HCT116 (cell line): ENCODE measurements around the gene PARVA. TPM values are rescaled to one million over a fixed set of nuclear protein-coding genes. Genes with fewer than 3 reads are reported as not detected.

Experiments used
- ATAC-seq: fragments of 200-7000 bp; cut with Tn5 transposase; 2 replicates; pipeline ENCODE4 v1.9.1; 2020; ENCODE audit warnings: mild to moderate bottlenecking, moderate library complexity
- BruUV-seq: library from RNA; stranded (reverse); fragments of 400-500 nt; replicated peaks from 2 replicates; lab custom pipeline; 2021; lab: Mats Ljungman, UMichigan
- CTCF ChIA-PET: fragments of 300-600 bp; sonication (Branson Sonifier 250); formaldehyde crosslinking; loops from one replicate; lab custom pipeline; 2021; ENCODE audit warnings: antibody characterized with exemption; lab: Charles Lee
- POLR2A ChIA-PET: fragments of 300-600, 350-600 bp; sonication (Branson Sonifier 250); formaldehyde crosslinking; loops from one replicate; lab custom pipeline; 2021; ENCODE audit warnings: antibody characterized with exemption; lab: Charles Lee
- RAD21 ChIA-PET, 2 experiments: fragments of 300-600 bp; sonication (Branson Sonifier 250); formaldehyde crosslinking; loops; one replicate each; lab custom pipeline; 2023; ENCODE audit warnings: low total read pairs in 2 of 2; ENCODE audit not compliant: uncharacterized antibody in 2 of 2, unreplicated experiment in 2 of 2, low non-redundant PET in 1 of 2; lab: Charles Lee
- DNase-seq: peaks from one replicate; pipeline ENCODE4 v3.0.0-alpha.2; 2010; ENCODE audit warnings: low read depth, low spot score
- H2AFZ ChIP-seq: fragments of 200-600 bp; shearing (Covaris generic), sonication (generic); 2 replicates; pipeline ENCODE4 v1.6.1; 2017; ENCODE audit warnings: low read depth, mixed run types, mixed read lengths, antibody characterized with exemption, low read length; ENCODE audit not compliant: poor library complexity, severe bottlenecking
- H3K27ac ChIP-seq: 2 replicates; pipeline ENCODE4 v1.5.1; 2012; ENCODE audit warnings: low read depth, low read length
- H3K27me3 ChIP-seq: fragments of 200-600 bp; sonication (generic); 2 replicates; pipeline ENCODE4 v1.6.1; 2016; ENCODE audit warnings: mixed run types, low read length, mixed read lengths; ENCODE audit not compliant: insufficient read depth
- H3K36me3 ChIP-seq, 2 experiments: fragments of 200-500 bp in 1 of 2; fragments of 200-600 bp in 1 of 2; sonication (Bioruptor generic) in 1 of 2; sonication (generic) in 1 of 2; 2 replicates each; pipeline versions ENCODE4 v1.5.1 to v1.6.1; 2014 to 2016; ENCODE audit warnings: low read length in 2 of 2, inconsistent platforms in 1 of 2, mixed read lengths in 1 of 2, mixed run types in 1 of 2; ENCODE audit not compliant: insufficient read depth in 2 of 2, control insufficient read depth in 1 of 2
- H3K4me1 ChIP-seq, 2 experiments: fragments of 200-600 bp in 1 of 2; sonication (generic) in 1 of 2; 2 replicates each; pipeline versions ENCODE4 v1.5.1 to v1.6.1; 2012 to 2017; ENCODE audit warnings: low read length in 2 of 2, inconsistent platforms in 1 of 2, mild to moderate bottlenecking in 1 of 2, mixed read lengths in 1 of 2, mixed run types in 1 of 2, moderate library complexity in 1 of 2; ENCODE audit not compliant: insufficient read depth in 2 of 2, control insufficient read depth in 1 of 2
- H3K4me2 ChIP-seq: fragments of 200-600 bp; sonication (generic); 2 replicates; pipeline ENCODE4 v1.6.1; 2017; ENCODE audit warnings: mixed run types, low read length, mixed read lengths
- H3K4me3 ChIP-seq, 2 experiments: fragments of 200-600 bp in 1 of 2; sonication (generic) in 1 of 2; replicated peaks in 1 of 2; 2 replicates each; pipeline ENCODE4 v1.5.1; 2011 to 2016; ENCODE audit warnings: low read length in 2 of 2, control low read depth in 1 of 2, low read depth in 1 of 2, mild to moderate bottlenecking in 1 of 2, mixed read lengths in 1 of 2, mixed run types in 1 of 2
- H3K79me2 ChIP-seq: fragments of 200-600 bp; sonication (generic); 2 replicates; pipeline ENCODE4 v1.6.1; 2017; ENCODE audit warnings: mild to moderate bottlenecking, mixed run types, low read length, moderate library complexity, mixed read lengths; ENCODE audit not compliant: insufficient read depth
- H3K9ac ChIP-seq: fragments of 200-600 bp; sonication (generic); 2 replicates; pipeline ENCODE4 v1.6.1; 2016; ENCODE audit warnings: low read length, mixed read lengths
- H3K9me2 ChIP-seq: fragments of 200-600 bp; sonication (generic), shearing (Covaris generic); 2 replicates; pipeline ENCODE4 v1.6.1; 2017; ENCODE audit warnings: mixed run types, mild to moderate bottlenecking, moderate library complexity; ENCODE audit not compliant: insufficient read depth
- H3K9me3 ChIP-seq, 2 experiments: fragments of 200-500 bp in 1 of 2; fragments of 200-600 bp in 1 of 2; sonication (Bioruptor generic) in 1 of 2; sonication (generic) in 1 of 2; 2 replicates each; pipeline ENCODE4 v1.6.1; 2014 to 2017; ENCODE audit warnings: low read length in 2 of 2, mixed read lengths in 2 of 2, inconsistent platforms in 1 of 2, low read depth in 1 of 2, mild to moderate bottlenecking in 1 of 2, mixed run types in 1 of 2, moderate library complexity in 1 of 2; ENCODE audit not compliant: control insufficient read depth in 1 of 2, insufficient read depth in 1 of 2
- H4K20me1 ChIP-seq: fragments of 200-600 bp; sonication (generic), shearing (Covaris generic); 2 replicates; pipeline ENCODE4 v1.6.1; 2017; ENCODE audit warnings: mixed run types, mild to moderate bottlenecking, moderate library complexity; ENCODE audit not compliant: insufficient read depth
- CEBPB ChIP-seq: IDR thresholded peaks from 2 replicates; pipeline ENCODE4 v1.6.1; 2012; ENCODE audit warnings: low read depth
- ELF1 ChIP-seq: IDR thresholded peaks from 2 replicates; pipeline ENCODE4 v1.6.1; 2012; ENCODE audit warnings: low read depth, borderline replicate concordance
- EZH2 ChIP-seq: fragments of 200-600 bp; sonication (generic); IDR thresholded peaks from 2 replicates; pipeline ENCODE4 v1.6.1; 2017; ENCODE audit warnings: antibody characterized with exemption, mixed run types
- POLR2A ChIP-seq: IDR thresholded peaks from 2 replicates; pipeline ENCODE4 v1.7.0; 2011; ENCODE audit warnings: borderline replicate concordance; ENCODE audit not compliant: insufficient read depth, insufficient read length; ENCODE audit errors: extremely low read depth
- POLR2AphosphoS5 ChIP-seq: IDR thresholded peaks from 2 replicates; pipeline ENCODE4 v1.6.1; 2011; ENCODE audit warnings: mild to moderate bottlenecking, low read depth, low read length, moderate library complexity
- RAD21 ChIP-seq: IDR thresholded peaks from 2 replicates; pipeline ENCODE4 v1.6.1; 2012; ENCODE audit warnings: low read depth, mild to moderate bottlenecking
- REST ChIP-seq: IDR thresholded peaks from 2 replicates; pipeline ENCODE4 v1.6.1; 2012; ENCODE audit warnings: low read depth
- SIN3A ChIP-seq: IDR thresholded peaks from 2 replicates; pipeline ENCODE4 v1.6.1; 2012; ENCODE audit warnings: low read depth
- SP1 ChIP-seq: IDR thresholded peaks from 2 replicates; pipeline ENCODE4 v1.6.1; 2012; ENCODE audit warnings: low read depth
- SRF ChIP-seq: IDR thresholded peaks from 2 replicates; pipeline ENCODE4 v1.6.1; 2012; ENCODE audit warnings: low read depth
- TCF7L2 ChIP-seq: IDR thresholded peaks from 2 replicates; pipeline ENCODE4 v1.7.0; 2011; ENCODE audit warnings: borderline replicate concordance, inconsistent platforms; ENCODE audit not compliant: insufficient read depth, insufficient read length; ENCODE audit errors: extremely low read depth
- ZBTB33 ChIP-seq: IDR thresholded peaks from 2 replicates; pipeline ENCODE4 v1.6.1; 2011; ENCODE audit warnings: mild to moderate bottlenecking, low read length, moderate library complexity; ENCODE audit not compliant: insufficient replicate concordance; ENCODE audit errors: extremely low read depth
- ZFX ChIP-seq: fragments of 450-650 bp; IDR thresholded peaks from 2 replicates; pipeline ENCODE4 v1.6.1; 2017
- ZNF274 ChIP-seq: fragments of 200-500 bp; sonication (Bioruptor generic); IDR thresholded peaks from 2 replicates; pipeline ENCODE4 v1.6.1; 2014; ENCODE audit warnings: mild to moderate bottlenecking, low read depth, low read length, inconsistent platforms
- intact Hi-C: fragments of 100-400 bp; cut with micrococcal nuclease; formaldehyde crosslinking; loops from 2 replicates; pipeline ENCODE4 v1.10.0; 2022
- total RNA-seq: library from RNA; stranded (reverse); gene quantifications from one replicate; pipeline ENCODE4 v1.2.1, GENCODE V29; 2021; ENCODE audit not compliant: unreplicated experiment

The PARVA gene
- total RNA-seq, 1 experiment from 2014 or later: 18.4 TPM

- CTCF ChIA-PET: no interaction called here
- TF ChIP-seq ZBTB33 (no peak), TCF7L2 (no peak), SIN3A (no peak)
- TF ChIP-seq, all 23 proteins: peak for 0
- H3K27me3 ChIP-seq: no peaks in the 10 kb centered on the region
- BruUV-seq: no TSS peak
- intact Hi-C loops: no loop called here
- ATAC-seq: no peak
- H3K9me2 ChIP-seq: no peaks in the 10 kb centered on the region
- H3K79me2 ChIP-seq: no peaks in the 10 kb centered on the region
- no peak overlapping the region for H2AFZ ChIP-seq
- no peaks in the 10 kb centered on the region for H3K36me3 ChIP-seq
- H3K4me3 ChIP-seq: no peak overlapping the region
- POLR2A ChIA-PET: no interaction called here
- no peak for DNase-seq
- H3K4me2 ChIP-seq: no peak overlapping the region
- no peak overlapping the region for H3K27ac ChIP-seq
- no peaks in the 10 kb centered on the region for H3K9me3 ChIP-seq
- H3K9ac ChIP-seq: no peak overlapping the region
- H4K20me1 ChIP-seq: no peaks in the 10 kb centered on the region
- RAD21 ChIA-PET: no interaction called here
- peaks cover 8 to 12% of the 10 kb centered on the region in 2 experiments; a peak in 3 of 4 replicates for H3K4me1 ChIP-seq
Observed at GRCh38 chr11:12435264-12435663, 57.9 kb downstream of the PARVA start.

GRCh38 chr11:12436266-12436665 is 58.9 kb downstream of the PARVA start:
- no TSS peak for BruUV-seq
- ChIA-PET CTCF (no interaction called here), RAD21 (no interaction called here), POLR2A (no interaction called here)
- Histone ChIP-seq H3K36me3 (no peaks in the 10 kb centered on the region), H3K4me2 (no peak overlapping the region), H3K27ac (no peak overlapping the region), H3K9ac (no peak overlapping the region), H2AFZ (no peak overlapping the region), H3K4me1 (peaks cover 0 to 2% of the 10 kb centered on the region in 2 experiments; a peak in 2 of 4 replicates), H4K20me1 (no peaks in the 10 kb centered on the region), H3K9me3 (no peaks in the 10 kb centered on the region), H3K27me3 (no peaks in the 10 kb centered on the region), H3K79me2 (no peaks in the 10 kb centered on the region)
- DNase-seq (no peak), ATAC-seq (no peak)
- intact Hi-C loops: no loop called here
- TF ChIP-seq ELF1 (no peak), SRF (no peak), CEBPB (no peak), EZH2 (no peak), SP1 (no peak), REST (no peak), SIN3A (no peak), RAD21 (no peak), ZFX (no peak), ZNF274 (no peak), POLR2A (no peak), POLR2AphosphoS5 (no peak)
- TF ChIP-seq, all 23 proteins: peak for 0
- H3K9me2 ChIP-seq: no peaks in the 10 kb centered on the region
- H3K4me3 ChIP-seq: no peak overlapping the region
